A673 (cell line): ENCODE results near the gene OLFM1.

ENCODE experiments used
- EZH2 ChIP-seq: fragments of 200-600 bp; sonication (generic); IDR thresholded peaks from 2 replicates; pipeline ENCODE4 v1.6.1; 2017; ENCODE audit warnings: borderline replicate concordance, low read depth, mild to moderate bottlenecking, mixed read lengths, antibody characterized with exemption, low read length; ENCODE audit not compliant: poor library complexity, severe bottlenecking
- TF ChIP-seq, protein P1 (sequence below): fragments of 300-800, 200-600 bp; sonication (generic); conservative IDR thresholded peaks from 2 replicates; pipeline ENCODE4 v1.5.1; 2017; ENCODE audit warnings: low read depth, mild to moderate bottlenecking, antibody characterized with exemption, low read length, moderate library complexity, mixed read lengths

DNA sequence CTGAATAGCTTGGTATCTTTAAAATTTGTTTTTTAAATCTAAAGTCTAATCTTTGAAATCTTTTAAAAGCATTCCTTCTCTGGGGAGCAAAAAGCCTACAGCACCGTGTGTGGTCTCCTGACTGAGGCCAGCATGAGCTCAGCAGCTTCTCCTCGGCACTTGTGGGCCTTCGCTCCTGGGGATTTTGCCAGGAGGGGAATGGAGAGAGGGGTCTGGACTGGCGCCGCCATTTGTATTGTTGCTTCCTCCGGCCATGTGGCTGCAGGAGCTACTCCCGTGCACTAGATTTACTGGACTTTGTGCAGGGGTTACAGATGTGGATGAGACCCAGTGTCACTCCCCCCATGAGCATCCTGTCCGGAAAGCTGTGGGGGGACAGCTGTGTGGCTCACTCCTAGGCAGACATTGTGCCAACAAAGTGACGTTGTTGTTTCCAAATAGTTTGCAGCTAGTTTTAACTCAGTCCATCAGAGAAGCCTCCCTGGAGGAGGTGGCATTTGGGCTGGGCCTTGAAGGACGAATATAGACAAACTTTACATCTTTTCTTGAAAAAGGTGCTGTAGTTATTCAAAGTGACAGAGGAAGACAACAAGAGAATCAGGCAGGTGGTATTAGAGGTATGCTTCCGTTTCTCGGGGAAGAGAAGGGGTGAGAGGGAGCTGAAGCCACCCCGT is 6.6 kb downstream of the OLFM1 start:
- TF ChIP-seq, protein P1, sequence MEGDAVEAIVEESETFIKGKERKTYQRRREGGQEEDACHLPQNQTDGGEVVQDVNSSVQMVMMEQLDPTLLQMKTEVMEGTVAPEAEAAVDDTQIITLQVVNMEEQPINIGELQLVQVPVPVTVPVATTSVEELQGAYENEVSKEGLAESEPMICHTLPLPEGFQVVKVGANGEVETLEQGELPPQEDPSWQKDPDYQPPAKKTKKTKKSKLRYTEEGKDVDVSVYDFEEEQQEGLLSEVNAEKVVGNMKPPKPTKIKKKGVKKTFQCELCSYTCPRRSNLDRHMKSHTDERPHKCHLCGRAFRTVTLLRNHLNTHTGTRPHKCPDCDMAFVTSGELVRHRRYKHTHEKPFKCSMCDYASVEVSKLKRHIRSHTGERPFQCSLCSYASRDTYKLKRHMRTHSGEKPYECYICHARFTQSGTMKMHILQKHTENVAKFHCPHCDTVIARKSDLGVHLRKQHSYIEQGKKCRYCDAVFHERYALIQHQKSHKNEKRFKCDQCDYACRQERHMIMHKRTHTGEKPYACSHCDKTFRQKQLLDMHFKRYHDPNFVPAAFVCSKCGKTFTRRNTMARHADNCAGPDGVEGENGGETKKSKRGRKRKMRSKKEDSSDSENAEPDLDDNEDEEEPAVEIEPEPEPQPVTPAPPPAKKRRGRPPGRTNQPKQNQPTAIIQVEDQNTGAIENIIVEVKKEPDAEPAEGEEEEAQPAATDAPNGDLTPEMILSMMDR: no peak
- TF ChIP-seq EZH2: no peak
